AG10803 (cell line): Measurements from ENCODE around the gene UNC45B.

ENCODE experiments used
- DNase-seq: peaks from one replicate; pipeline ENCODE4 v3.0.0; 2010; ENCODE audit warnings: low read depth
- H3K4me3 ChIP-seq: 2 replicates; pipeline ENCODE4 v1.5.1; 2011; ENCODE audit warnings: mild to moderate bottlenecking, low read length, control low read depth
- TF ChIP-seq, protein P1 (sequence below): conservative IDR thresholded peaks from 2 replicates; pipeline ENCODE4 v1.5.1; 2011; ENCODE audit warnings: mild to moderate bottlenecking, low read length, control low read depth, inconsistent platforms

Gene UNC45B

DNA sequence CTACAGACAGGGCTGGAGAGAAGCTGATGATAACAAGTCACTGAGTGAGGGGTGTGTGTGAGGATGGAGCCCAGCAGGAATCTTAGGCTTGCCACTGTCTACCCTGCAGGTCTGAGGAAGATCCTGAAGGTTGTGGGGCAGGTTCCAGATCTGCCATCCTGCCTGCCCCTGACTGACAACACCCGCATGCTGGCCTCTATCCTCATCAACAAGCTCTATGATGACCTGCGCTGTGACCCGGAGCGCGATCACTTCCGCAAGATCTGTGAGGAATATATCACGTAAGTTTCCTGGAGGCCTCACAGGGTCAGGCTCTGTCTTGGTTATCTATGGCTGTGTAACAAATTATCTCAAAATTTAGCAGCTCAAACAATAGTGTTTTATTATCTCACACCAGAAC lies 16.3 kb downstream of the UNC45B start:
- DNase-seq = no peak
- TF ChIP-seq, protein P1, sequence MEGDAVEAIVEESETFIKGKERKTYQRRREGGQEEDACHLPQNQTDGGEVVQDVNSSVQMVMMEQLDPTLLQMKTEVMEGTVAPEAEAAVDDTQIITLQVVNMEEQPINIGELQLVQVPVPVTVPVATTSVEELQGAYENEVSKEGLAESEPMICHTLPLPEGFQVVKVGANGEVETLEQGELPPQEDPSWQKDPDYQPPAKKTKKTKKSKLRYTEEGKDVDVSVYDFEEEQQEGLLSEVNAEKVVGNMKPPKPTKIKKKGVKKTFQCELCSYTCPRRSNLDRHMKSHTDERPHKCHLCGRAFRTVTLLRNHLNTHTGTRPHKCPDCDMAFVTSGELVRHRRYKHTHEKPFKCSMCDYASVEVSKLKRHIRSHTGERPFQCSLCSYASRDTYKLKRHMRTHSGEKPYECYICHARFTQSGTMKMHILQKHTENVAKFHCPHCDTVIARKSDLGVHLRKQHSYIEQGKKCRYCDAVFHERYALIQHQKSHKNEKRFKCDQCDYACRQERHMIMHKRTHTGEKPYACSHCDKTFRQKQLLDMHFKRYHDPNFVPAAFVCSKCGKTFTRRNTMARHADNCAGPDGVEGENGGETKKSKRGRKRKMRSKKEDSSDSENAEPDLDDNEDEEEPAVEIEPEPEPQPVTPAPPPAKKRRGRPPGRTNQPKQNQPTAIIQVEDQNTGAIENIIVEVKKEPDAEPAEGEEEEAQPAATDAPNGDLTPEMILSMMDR = no peak
- no peak overlapping the region for H3K4me3 ChIP-seq

DNA sequence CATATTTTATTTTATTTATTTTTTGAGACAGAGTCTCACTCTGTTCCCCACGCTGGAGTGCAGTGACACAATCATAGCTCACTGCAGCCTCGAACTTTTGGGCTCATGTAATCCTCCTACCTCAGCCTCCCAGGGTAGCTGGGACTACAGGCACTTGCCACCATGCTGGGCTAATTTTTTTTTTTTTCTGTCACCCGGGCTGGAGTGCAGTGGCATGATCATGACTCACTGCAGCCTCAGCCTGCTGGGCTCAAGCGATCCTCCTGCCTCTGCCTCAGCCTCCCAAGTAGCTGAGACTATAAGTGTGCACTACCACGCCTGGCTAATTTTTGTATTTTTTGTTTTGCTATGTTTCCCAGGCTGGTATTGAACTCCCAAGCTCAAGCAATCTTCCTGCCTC lies 17.1 kb downstream of the UNC45B start:
- H3K4me3 ChIP-seq = no peak overlapping the region
- TF ChIP-seq, protein P1 = no peak
- no peak for DNase-seq

DNA sequence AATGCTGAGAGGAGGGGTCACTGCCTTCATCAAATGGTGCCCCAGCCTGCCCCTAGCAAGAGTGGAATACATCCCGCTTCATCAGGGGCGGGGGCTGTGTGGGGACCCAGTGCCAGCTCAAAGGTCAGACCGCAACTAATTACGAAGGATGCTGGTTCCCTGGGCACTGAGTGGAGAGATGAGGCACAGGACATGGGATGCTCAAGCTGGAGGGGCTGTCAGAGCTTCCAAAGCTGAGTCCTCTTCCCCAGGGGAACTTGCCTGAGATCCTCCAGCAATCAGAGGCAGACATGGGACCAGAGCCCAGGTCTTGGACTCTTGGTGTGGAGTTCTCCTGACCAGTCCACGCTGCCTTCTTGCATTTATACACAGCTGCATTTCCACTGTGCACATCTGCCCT lies 18.9 kb downstream of the UNC45B start:
- H3K4me3 ChIP-seq = no peak overlapping the region
- DNase-seq = no peak
- TF ChIP-seq, protein P1 = no peak

DNA sequence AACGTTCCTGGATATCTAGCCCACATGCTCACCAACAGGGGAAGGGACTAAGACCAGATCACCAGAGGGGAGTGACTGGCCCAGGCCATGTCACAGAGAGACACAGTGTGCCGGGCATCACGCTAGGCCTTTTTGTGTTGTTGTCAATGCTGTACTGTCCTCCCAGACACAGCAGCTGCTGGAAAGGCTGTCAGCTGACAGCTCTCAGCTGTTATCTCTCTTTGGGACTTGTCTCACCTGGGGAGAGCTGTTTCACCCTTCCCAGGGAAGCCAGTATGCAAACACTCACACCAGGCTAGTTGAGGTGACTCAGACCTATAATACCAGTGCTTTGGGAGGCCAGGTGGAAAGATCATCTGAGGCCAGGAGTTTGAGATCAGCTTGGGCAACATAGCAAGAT lies 19.4 kb downstream of the UNC45B start:
- no peak for DNase-seq
- no peak overlapping the region for H3K4me3 ChIP-seq
- TF ChIP-seq, protein P1 = no peak

DNA sequence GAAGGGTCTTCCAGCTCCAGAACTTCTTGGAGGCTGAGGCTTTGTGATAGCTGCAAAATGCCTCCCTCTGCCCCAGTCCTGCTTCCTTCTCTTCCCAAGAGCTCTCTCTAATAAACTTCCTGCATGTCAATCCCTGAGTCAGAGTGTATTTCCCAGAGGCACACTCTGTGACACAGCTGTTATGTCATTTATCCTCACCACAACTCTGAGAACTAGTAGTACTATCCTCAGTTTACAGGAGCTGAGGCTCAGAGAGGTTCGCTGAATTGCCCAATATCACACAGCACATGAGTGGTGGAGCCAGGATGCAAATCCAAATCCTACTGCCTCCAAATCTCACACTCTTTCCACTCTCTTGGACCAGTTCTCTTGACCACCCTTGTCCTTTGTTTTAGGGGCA lies 20.0 kb downstream of the UNC45B start:
- TF ChIP-seq, protein P1 = no peak
- peak; percentile 19 for DNase-seq
- no peak overlapping the region for H3K4me3 ChIP-seq

DNA sequence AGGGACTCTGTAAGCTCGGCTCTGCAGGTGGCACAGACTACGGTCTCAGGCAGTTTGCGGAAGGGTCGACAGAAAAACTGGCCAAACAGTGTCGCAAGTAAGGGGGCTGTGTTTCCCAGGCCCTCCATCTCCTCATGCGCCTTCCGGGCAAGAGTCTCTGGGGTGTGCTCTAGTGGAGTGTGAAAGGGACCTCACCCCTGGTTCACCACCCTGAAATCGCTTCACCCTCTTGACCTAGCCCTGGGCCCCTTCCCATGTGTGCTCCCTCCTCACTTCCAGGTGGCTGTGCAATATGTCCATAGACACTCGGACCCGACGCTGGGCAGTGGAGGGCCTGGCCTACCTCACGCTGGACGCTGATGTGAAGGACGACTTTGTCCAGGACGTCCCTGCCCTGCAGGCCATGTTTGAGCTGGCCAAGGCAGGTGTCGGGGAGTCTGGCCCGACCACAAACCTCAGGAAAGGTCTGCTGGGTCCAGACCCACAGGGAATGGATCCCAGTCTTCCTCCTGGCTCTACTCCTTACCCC lies 22.3 kb downstream of the UNC45B start:
- DNase-seq = no peak

More for the DNA sequence above, 22.3 kb downstream of the UNC45B start:
- TF ChIP-seq, protein P1 = no peak
- H3K4me3 ChIP-seq = no peak overlapping the region
